Activated CD8-positive, alpha-beta memory T cell treated with anti-CD3 and anti-CD28 coated beads, Interleukin-2, amount 50 U/mL, for 1 hour (primary cell): ENCODE data around the gene MRGPRD.

Experiments used
- DNase-seq: peaks from one replicate; pipeline ENCODE4 v3.0.0-alpha.2; 2020; ENCODE audit errors: extremely low read depth

MRGPRD gene

DNA sequence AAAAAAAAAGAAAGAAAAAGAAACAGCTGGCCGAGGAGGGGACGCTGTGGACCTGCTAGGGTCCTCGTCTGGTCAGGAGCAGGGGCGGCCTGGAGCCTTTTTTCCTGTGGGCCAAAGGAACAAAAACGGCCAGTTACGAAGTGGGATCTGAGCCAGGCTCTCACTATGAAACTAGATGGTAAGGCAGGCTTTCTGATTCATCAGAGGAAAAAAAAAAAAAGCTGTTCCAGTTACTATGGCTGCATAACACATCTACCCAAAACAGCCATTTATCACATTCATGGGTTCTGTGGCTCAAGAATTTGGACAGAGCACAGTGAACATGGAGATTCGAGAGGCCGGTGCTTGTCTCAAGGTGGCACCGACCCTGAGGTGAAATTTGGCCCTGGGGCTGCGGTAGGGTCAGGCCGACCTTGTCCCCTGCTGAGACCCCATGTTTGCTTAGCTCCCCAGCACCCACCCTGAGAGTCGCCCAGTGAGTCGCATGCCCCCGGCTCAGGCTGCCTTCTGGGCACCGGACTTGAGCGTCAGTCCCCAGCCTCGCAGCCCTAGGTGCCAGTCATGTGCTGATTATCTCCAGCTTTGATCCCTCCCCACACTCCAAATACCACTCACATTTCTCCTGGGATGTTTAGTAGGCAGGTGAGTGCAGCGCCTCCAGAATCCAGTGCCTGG, 34.2 kb downstream of the MRGPRD start:
- no peak for DNase-seq

GRCh38 chr11:68942751-68943271, 38.0 kb downstream of the MRGPRD start:
- DNase-seq = no peak

DNA sequence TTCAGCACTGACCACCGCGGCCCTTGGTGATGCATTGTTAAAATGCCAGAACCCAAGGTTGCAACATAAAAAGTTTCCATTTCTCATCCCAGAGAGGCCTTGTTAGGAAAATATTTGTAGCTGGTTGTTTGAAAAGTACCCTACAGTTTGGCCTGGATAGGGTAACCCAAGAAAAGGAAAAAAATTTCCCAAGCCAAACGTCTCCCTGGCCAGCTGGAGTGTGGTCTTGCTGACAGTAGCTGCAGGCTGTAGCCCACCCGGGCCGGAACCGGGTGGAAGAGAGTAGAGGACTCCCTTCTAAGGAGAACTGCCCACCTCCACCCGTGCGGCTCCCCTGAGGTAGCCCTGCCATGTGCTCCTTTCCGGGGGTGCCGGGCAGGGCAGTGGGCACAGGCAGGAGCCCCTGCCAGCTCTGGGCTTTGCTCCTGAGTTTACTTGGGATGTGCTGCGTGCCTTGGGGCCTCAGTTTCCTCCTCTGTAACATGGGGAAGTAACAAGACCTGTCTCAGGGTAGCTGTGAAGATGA, 38.6 kb downstream of the MRGPRD start:
- DNase-seq = no peak

- DNase-seq = no peak
Measured at GRCh38 chr11:68941324-68942094, 39.3 kb downstream of the MRGPRD start.

DNA sequence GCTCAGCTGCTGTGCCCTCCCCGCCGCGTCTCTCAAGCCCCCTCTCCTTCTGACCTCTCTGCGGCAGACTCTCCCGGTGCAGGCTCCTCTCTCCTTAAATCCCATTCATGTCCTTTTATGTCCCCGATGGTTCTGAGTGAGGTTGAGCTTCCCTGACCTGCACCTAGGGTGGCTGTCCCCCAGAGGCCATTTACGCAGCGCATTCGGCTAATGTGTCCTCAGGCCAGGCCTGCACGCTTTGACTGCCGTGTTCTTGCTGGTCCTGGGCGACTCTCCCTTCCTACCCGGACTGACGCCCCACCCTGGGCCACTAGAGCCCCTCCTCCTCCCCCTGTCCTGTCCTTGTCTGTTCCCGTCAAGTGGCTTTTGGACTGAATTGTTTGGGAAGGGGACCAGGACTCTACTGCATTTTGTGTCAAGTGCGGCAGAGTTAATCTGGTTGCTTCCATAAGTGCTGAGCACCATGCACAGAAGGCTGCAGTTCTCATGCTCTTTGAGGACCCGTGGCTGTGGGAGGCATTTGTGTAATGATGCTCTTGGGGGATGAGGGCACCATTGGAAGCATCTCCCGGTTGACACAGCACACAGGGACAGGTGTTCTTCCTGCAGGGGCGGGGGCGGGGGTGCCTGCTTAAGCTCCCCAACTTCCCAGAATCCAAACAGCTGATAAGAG, 40.0 kb downstream of the MRGPRD start:
- DNase-seq = no peak

DNA sequence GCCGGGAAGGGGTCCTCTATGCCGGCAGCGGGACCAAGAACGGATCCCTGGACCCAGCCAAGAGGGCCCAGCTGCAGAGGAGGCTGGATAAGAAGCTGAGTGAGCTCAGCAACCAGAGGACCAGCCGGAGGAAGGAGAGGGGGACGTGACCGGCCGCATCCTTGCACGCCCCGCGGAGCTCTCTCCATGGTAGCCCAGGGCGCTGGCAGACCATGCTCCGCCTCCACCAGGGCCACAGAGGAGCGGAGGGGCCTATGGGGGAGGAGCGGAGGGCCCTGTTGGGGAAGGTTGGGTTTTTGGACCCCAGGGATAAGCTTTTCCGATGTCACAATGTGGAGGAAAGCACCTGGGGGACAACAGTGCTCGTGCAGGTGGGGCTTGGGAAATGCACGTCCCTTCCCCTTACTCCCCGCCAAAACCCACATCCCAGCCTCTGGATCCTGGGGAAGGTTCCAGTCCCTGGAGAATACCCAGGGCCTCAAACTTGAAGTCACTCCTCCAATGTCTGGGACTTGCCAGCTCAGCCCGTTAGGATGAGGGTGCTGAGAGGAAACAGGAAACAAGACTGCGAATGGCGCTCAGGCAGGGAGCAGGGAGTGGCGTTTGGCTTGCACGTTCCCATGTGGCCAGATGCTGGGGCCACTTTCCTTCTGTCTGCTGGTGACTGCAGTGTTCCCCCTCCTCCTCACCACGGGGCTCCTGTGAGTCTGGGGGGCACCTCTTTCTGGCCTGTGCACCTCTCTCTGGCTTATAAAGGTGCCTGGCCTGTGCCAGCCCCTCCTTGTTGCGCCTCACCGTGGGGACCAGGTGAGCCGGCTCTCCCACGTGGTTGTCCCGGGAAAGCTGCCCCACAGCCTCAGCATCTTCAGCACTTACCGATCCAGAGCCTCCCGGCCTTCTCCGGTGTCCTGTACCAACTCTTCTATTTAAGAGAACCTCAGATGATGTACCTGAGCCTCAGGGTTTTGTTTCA, 40.9 kb downstream of the MRGPRD start:
- DNase-seq = no peak

- DNase-seq = no peak
Measured at GRCh38 chr11:68938816-68939582, 41.8 kb downstream of the MRGPRD start.

DNA sequence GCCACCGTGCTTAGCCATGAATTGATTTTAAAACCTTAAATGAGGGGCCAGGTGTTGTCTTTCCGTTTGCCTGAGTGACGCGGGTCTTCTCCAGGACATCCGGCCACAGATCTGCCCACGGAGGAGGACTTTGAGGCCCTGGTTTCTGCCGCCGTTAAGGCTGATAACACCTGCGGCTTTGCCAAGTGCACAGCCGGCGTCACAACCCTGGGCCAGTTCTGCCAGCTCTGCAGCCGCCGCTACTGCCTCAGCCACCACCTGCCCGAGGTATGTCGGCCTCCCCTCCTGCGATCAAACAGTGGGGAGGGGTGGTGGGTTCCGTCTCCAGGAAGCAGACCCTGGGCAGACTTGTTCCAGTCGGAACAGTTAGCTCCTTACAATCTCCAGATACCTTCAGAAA, 42.7 kb downstream of the MRGPRD start:
- no peak for DNase-seq

DNA sequence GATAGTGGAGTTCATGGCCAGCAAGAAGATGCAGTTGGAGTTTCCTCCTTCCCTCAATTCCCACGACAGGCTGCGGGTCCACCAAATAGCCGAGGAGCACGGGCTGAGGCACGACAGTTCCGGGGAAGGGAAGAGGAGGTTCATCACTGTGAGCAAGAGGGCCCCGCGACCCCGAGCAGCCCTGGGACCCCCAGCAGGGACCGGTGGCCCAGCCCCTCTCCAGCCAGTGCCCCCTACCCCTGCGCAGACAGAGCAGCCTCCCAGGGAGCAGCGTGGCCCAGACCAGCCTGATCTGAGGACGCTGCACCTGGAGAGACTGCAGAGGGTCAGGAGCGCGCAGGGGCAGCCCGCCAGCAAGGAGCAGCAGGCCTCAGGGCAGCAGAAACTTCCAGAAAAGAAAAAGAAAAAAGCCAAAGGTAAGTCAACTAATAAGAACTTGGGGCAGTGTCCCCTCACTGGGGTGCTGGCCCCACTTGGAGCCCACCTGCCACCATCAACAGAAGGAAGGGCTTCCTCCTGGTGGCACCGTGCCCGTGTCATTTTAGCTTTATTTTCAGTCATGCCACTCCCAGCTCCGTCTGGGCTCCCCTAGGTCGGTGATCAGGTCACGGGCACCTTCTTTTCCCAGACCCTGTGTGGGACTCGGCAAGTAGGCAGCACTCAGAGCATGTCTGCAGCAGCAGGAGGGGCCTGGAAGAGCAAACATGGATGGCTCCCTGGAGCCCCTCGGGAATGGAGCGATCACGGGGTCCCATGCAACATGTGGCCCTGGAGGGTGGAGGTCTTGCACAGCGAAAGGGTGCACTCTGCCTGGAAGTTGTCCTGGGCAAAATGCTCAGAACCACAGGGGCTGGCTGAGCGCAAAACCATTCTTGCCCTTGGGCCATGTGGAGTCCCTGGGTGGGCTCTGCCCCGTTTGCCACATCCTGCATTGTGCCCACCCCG, 43.8 kb downstream of the MRGPRD start:
- no peak for DNase-seq

- DNase-seq = no peak
Measured at GRCh38 chr11:68936358-68936636, 44.5 kb downstream of the MRGPRD start.

DNA sequence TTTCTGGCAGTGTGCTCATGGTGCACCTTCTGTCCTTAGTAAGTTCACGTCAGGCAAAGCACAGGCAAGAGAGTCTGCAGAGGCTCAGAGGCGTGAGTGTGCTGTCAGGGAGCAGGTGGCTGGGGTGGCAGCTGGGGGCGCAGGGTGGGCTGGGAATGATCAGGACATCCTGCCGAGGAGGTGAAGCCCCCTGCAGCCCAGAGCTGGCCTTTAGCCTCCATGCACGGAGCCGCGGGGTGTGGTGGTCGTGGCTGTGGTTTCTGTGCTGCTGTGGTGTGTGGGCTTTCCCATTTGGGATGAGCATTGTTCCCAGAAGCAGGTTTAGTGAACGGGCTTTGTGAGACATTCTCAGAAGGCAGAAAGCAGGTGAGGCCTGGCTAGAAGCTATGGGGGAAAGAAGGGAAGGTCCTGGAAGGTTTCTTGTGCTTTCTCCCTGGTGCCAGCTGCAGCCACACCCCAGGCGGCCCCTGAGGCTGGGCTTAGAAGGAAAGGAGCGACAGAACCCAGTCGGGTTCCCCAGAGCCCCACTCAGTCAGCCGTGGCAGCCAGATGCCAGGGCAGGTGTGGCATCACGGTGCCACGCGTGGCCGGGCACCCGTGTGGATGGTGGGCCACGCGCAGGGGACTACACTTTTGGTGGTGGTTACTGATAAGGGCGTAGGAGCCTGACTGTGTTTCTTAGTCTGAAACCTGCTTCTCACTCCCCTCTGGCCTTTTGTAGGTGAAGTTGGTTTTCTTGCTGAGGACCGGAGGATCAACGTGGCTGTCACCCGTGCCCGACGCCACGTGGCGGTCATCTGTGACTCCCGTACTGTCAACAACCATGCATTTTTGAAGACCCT, 45.0 kb downstream of the MRGPRD start:
- DNase-seq = no peak

DNA sequence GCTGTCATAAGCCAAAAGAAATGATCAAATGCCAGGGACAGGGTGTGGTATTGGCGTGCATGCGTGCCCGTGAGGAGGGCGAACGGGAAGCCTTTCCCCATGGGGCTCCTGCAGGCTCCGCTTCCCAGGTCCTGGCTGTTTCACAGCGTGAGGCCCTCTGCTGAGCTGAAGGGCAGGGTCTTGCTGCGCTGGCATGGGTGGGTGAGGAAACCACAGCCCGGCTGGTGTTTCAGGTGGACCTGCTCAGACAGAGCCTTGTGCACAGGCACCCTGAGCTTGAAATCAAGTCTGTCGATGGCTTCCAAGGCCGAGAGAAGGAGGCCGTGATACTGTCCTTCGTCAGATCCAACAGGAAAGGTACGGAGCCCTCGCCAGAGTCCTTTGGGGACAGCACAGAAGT, 45.7 kb downstream of the MRGPRD start:
- DNase-seq = no peak

- no peak for DNase-seq
Measured at GRCh38 chr11:68934666-68935065, 46.1 kb downstream of the MRGPRD start.

DNA sequence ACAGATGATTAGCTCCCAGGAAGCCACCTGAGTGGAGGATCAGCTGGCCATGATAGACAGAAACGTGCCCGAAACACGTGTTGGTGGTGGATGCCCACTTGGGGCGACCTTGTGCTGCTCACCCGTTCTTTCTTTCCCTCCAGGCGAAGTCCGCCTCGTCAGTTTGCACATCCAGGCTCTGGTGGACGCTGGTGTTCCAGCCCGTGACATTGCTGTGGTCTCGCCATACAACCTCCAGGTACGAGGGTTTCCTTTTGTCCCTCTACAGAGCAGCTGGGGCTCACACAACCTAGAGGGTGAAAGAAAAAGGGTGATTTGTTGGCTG, 46.5 kb downstream of the MRGPRD start:
- DNase-seq = no peak

- DNase-seq = no peak
Measured at GRCh38 chr11:68933605-68934320, 47.0 kb downstream of the MRGPRD start.

- no peak for DNase-seq
Measured at GRCh38 chr11:68932933-68933577, 47.7 kb downstream of the MRGPRD start.

DNA sequence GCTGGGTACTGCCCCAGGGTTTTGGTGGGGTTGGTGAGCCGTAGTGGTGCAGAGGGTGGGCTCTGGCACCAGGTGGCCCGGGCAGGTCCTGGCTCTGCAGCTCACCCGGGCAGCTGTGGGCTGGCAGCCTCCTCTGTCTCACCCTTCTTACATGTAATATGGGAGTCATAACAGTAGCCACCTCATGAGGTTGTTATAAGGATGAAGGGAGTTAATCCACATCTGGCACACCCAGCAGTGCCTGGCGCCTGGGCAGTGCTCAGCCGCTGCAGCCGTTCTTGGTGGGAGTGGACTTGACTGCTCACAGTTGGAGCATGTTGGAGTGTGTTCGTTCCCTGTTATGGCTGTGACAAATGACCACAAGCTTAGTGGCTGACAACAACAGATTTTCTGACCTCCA, 48.4 kb downstream of the MRGPRD start:
- no peak for DNase-seq

- no peak for DNase-seq
Measured at GRCh38 chr11:68931911-68932310, 48.9 kb downstream of the MRGPRD start.
